Muscle of arm (tissue), 12 donors: Measurements from ENCODE around the gene SLC19A3. TPM values are rescaled to one million over a fixed set of nuclear protein-coding genes. Genes with fewer than 3 reads are reported as not detected.
"Not testable (repeated sequence)": the region's sequence is repeated elsewhere in the genome, so short reads cannot be mapped to it uniquely, and the experiment has no call there.

Source experiments
- DNase-seq: peaks from one replicate; pipeline ENCODE4 v3.0.0-alpha.2; 2013
- polyA plus RNA-seq, 12 donors: library from polyadenylated mRNA; unstranded; fragments of 120-200 nt; gene quantifications; one replicate each; pipeline ENCODE4 v1.2.1, GENCODE V29; 2013; ENCODE audit not compliant: insufficient read length in 12 of 12

Gene SLC19A3
- polyA plus RNA-seq, 12 donors, result 0.41 to 34.2 (median 0.82) TPM; not detected in 1

DNA sequence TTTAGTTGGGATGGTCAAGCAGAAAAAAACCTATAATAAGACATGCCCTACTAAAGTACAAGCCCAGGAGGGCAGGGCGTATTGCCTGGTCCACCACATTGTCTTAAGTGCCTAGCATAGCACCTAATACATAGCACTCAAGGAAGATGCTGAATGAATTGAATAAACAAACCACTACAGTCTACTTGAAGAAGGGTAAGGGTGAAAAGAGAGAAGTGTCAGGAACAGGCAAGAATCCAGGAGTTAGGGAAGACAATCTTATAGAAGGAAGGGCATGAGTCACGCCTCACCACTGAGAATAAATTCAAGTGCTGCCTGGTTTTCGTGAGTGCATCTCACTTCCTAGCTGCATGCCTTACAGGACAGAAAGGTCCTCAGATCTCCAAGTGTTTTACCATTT is 13.9 kb downstream of the SLC19A3 start:
- DNase-seq, result no peak

- DNase-seq, result no peak
Observed at GRCh38 chr2:227703280-227703732, 14.5 kb downstream of the SLC19A3 start.

DNA sequence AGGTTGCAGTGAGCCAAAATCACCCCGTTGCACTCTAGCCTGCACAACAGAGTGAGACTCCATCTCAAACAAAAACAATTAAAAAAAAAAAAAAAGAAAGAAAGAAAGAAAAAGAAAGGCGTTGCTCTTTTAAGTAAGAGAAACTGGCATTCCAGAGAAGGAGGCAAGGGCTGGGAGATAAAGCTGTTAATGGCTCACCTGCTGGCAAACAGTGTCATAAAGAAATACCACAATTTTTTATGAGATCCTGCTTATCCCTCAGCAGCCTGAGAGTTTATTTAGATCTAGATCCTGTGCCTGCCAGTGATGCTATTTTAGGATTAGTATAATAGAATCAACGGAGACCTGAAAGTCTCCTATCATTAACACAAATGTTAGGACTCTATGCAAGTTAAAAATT is 16.3 kb downstream of the SLC19A3 start:
- DNase-seq, result no peak

DNA sequence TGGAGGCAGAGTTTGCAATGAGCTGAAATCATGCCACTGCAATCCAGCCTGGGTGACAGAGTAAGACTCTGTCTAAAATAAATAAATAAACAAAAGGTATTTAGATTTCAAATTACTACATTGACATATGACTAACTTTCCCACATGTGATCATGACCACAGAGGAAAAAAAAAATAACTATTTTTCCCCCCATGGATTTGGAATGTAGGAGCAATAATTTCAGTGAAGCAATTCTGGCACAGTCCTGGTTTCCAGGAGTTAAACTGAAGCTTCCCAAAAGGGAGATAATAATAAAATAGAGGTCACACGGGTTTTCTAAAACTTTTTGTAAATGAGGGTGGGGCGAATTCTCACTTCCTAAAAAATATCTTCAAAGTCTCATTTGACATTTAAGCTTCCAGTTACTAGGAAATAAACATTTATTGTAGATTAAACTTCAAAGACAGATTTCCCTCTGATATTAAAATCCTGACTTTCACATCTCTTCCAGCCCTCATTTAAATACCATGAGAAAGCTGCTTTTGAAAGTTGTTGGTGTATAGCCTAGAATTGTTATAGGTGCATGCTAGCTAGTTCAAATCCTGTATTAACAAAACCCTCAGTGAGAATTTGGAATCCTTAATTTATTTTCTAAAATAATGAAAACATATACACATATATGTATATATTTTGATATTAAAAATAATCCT is 20.7 kb downstream of the SLC19A3 start:
- DNase-seq, result no peak

DNA sequence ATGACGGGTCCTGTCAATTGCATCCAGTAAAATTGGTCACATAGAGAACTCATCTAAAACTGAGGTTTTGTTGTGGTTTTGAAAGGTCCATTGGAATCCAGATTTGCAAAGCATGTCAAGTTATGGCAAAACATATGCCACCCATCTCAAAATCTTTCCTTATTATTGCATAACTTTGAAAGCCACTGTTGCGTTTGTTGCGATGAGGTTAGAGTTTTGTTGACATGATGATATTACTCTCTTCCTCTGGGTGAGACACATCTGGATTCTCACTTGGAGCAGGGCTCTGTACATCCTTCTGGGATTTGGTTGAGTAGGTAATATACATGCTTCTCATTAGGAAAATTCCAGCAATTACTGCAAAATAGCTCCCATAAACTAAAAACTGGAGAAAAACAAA is 30.6 kb downstream of the SLC19A3 start:
- DNase-seq, result no peak

- no peak for DNase-seq
Observed at GRCh38 chr2:227684258-227684657, 33.6 kb downstream of the SLC19A3 start.

- no peak for DNase-seq
Observed at GRCh38 chr2:227677928-227678327, 39.9 kb downstream of the SLC19A3 start.

GRCh38 chr2:227674485-227674884 is 43.3 kb downstream of the SLC19A3 start:
- DNase-seq, result no peak

GRCh38 chr2:227673620-227674019 is 44.2 kb downstream of the SLC19A3 start:
- not testable (repeated sequence) for DNase-seq

GRCh38 chr2:227671170-227671905 is 46.5 kb downstream of the SLC19A3 start:
- no peak for DNase-seq

GRCh38 chr2:227666631-227667170 is 51.1 kb downstream of the SLC19A3 start, which contains the start of gene SCYGR5:
SCYGR5 (plus strand) TSS chr2:227666804; CDS start chr2:227666804, 0 bp downstream.
- DNase-seq, result not testable (repeated sequence)

DNA sequence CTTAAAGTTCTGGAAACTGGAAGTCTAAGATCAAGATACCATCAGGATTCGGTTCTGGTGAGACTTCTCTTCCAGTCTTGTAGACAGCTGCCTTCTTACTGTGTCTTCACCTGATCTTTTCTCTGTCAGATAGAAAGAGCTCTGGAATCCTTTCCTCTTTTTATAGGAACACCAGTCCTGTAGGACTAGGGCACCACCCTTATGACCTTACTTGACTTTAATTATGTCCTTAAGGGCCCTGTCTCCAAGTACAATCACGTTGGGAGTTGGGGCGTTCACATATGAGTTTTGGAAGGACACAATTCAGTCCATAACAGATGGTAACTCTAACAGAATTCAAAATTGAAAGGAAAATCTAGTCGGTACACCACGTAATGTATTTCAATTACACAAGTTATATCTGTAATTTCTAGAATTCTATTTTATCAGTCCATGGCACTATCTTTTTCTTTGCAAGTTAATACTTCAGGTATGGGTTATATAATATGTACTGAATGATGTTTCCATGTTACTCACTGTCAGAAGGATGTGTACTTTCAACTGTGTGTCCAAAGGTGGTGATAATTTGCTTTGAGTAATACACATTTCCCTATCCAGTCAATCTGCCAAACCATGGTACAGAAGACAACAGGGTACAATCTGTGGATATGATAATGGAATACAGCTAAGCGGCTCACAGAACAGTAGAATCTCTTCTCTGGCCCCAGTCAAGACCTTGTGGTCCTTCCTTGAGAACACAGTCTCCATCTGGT is 52.5 kb downstream of the SLC19A3 start:
- DNase-seq, result no peak

- DNase-seq, result no peak
Observed at GRCh38 chr2:227661827-227662226, 56.0 kb downstream of the SLC19A3 start.

GRCh38 chr2:227661025-227661649 is 56.7 kb downstream of the SLC19A3 start:
- DNase-seq, result no peak

DNA sequence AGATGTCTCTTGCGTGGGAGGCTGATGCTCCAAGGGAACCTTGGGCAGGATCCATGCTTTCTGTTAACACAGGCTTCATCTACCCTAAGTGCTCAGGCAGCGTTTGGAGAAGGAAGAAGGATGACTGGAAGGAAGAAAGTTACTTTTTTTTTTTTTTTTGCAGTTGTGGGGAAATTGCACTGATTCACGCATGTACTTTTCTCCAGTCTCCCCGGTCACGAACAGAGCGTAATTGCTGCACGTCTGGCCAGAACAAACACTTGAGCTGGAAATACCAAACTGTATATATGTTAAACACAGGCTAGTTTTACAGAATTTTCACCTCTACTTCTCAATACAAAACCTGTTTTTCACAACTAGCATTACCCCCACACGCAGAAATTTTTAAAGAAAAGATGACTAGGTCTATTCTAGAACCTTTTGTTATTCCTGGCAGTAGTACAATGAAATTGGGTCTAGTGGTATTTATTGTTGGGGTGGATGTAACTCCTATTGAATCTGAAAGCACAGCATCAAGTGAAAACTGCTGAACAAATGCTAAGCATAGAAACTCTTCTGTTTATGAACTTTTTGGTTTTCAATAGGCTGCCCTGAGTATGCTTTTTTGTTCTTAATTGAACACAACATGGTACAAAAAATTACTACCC is 60.5 kb downstream of the SLC19A3 start:
- DNase-seq, result no peak

DNA sequence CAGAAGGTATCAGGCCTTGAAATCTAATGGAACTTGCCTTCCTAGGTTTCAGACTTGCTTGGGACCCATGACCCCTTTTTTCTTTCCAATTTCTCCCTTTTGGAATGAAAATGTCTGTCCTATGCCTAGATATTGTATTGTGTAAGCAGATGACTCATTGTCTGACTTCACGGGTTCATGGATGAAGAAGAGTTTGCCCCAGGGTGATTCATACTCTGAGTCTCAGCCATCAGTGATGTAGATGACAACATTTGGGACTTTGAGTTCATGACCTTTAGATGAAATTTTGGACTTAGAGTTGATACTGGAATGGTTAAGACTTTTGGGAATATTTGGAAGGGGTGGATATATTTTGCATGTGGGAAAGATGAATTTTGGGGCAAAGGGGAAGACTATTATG is 62.4 kb downstream of the SLC19A3 start:
- no peak for DNase-seq

GRCh38 chr2:227654426-227654825 is 63.4 kb downstream of the SLC19A3 start:
- DNase-seq, result no peak

- no peak for DNase-seq
Observed at GRCh38 chr2:227653419-227653818, 64.4 kb downstream of the SLC19A3 start.

DNA sequence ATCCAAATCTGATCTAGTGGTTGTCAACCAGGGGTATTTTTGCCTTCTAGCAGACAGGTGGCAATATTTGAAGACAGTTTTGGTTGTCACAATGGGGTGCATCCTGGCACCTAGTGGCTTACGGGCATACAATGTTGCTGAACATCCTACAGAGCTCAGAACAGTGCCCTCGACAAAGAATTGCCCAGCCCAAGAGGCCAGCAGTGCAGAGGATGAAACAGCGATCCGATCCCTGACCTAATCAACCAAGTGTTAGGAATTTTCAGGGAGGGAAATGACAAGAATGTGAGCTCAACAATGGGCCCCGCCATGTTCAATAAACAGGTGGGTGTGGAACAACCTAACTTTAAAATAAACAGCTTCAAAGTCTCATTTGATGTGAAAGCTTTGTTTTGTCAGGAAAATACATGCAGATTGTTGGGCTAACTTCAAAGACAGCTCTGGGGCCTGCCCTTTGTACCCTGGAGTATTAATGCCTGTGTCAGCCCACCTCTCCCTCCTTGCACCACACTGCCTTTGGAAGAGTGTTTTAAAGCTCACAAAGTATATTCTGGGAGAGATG is 73.8 kb downstream of the SLC19A3 start:
- DNase-seq, result no peak

- DNase-seq, result no peak
Observed at GRCh38 chr2:227642656-227643055, 75.2 kb downstream of the SLC19A3 start.

GRCh38 chr2:227634201-227634600 is 83.6 kb downstream of the SLC19A3 start:
- no peak for DNase-seq
